Prostate gland (tissue), 2 donors: ENCODE data around the gene HOXB6.

ENCODE experiments used
- CTCF ChIP-seq, 4 experiments: fragments of 200-600 bp in 2 of 4; fragments of 450-650 bp in 2 of 4; sonication (generic) in 2 of 4; IDR thresholded peaks; 1 replicate in 3 of 4; 2 replicates in 1 of 4; pipeline ENCODE4 v1.5.1; 2016 to 2019; ENCODE audit warnings: antibody characterized with exemption in 4 of 4, mild to moderate bottlenecking in 2 of 4, moderate library complexity in 2 of 4
- POLR2A ChIP-seq: fragments of 450-650 bp; IDR thresholded peaks from one replicate; pipeline ENCODE4 v1.6.1; 2016; ENCODE audit warnings: antibody characterized with exemption, mild to moderate bottlenecking

GRCh38 chr17:48649741-48650140, 45.0 kb upstream of the HOXB6 start:
- TF ChIP-seq POLR2A (no peak), CTCF (IDR thresholded peaks at IDR 0.05) (no peak)
